ENCODE results near the gene DNAJC5G. TPM values are rescaled to one million over a fixed set of nuclear protein-coding genes. Genes with fewer than 3 reads are reported as not detected.
A peak's percentile ranks its signal among the peaks of the same experiment; 100 is the strongest.

DNAJC5G gene
- total RNA-seq, 2 experiments from 2014 or later = not detected

- intact Hi-C loops (cut with micrococcal nuclease) = no loop called here
- no peaks in the 10 kb centered on the region for H3K36me3 Mint-ChIP-seq (ENCODE audit: low read depth)
- DNase-seq (no peak), ATAC-seq (no peak)
- H3K27ac Mint-ChIP-seq = no peak overlapping the region
- CTCF ChIA-PET = interaction anchor here (1.0 kb wide), 1 partner anchor 24 kb away, joined by 4 read pairs; no protein-coding TSS in a partner anchor
- POLR2A ChIA-PET = no interaction called here
- no peaks in the 10 kb centered on the region for H3K9me3 Mint-ChIP-seq
- no peaks in the 10 kb centered on the region for H3K4me1 Mint-ChIP-seq (ENCODE audit: low read depth)
- H3K27me3 Mint-ChIP-seq = peaks cover 35% of the 10 kb centered on the region
- TF ChIP-seq, protein P1, sequence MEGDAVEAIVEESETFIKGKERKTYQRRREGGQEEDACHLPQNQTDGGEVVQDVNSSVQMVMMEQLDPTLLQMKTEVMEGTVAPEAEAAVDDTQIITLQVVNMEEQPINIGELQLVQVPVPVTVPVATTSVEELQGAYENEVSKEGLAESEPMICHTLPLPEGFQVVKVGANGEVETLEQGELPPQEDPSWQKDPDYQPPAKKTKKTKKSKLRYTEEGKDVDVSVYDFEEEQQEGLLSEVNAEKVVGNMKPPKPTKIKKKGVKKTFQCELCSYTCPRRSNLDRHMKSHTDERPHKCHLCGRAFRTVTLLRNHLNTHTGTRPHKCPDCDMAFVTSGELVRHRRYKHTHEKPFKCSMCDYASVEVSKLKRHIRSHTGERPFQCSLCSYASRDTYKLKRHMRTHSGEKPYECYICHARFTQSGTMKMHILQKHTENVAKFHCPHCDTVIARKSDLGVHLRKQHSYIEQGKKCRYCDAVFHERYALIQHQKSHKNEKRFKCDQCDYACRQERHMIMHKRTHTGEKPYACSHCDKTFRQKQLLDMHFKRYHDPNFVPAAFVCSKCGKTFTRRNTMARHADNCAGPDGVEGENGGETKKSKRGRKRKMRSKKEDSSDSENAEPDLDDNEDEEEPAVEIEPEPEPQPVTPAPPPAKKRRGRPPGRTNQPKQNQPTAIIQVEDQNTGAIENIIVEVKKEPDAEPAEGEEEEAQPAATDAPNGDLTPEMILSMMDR (IDR thresholded peaks at IDR 0.05) = no peak
- H3K4me3 Mint-ChIP-seq = no peak overlapping the region
Observed at GRCh38 chr2:27255660-27256059, 19.6 kb upstream of the DNAJC5G start.

DNA sequence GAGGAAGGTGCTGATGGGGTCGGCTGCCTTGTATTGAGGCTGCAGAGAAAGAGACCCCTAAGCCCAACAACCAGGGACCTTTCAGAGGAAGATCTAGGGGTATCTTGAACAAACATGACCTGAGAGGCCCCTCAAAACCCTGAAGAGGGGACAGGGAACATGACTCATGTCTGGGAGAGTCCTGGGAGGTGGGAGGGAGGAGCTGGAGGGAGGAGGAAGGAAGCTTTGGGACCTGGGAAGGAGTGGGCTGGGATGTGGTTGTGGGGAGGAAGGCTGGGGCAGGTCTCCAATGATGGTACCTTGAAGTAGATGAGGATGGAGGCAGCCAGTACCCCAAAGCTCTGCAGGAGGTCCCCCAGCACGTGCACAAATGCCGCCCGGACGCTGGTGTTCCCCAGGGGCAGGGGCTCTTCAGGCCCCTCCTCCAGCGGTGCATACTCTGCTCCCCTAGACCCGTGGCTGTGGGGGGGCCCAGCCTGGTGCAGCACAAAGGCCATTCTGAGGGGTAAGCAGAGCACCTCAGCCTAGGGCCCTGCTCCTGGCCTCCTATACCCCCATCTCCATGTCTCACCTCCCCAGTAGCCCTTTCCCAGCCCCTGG lies 18.3 kb upstream of the DNAJC5G start:
- H3K36me3 Mint-ChIP-seq (ENCODE audit: low read depth) = no peaks in the 10 kb centered on the region

DNA sequence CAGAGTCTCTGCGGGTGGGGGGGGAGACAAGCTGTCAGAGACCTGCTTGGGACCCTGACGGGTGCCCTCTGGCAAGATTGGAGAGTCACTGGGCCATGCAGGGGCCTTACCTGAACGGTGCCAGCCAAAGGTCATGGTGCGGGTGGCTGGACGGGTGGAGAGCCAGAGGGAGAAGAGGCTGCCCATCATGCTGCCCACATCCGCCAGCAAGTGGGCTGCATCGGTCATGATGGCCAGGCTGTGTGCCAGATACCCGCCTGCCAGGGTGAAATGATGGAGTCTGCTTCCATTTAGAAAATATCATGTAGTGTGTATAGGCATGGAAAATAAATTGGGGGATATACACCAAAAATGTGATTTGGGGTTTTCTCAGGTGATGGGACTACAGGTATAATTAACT lies 17.2 kb upstream of the DNAJC5G start:
- peaks cover 4% of the 10 kb centered on the region for H3K4me1 Mint-ChIP-seq (ENCODE audit: low read depth)
- peaks cover 46% of the 10 kb centered on the region for H3K27me3 Mint-ChIP-seq
- TF ChIP-seq, protein P1 (IDR thresholded peaks at IDR 0.05) = no peak
- no peaks in the 10 kb centered on the region for H3K36me3 Mint-ChIP-seq (ENCODE audit: low read depth)
- ChIA-PET POLR2A (interaction anchor here (0.6 kb wide), 1 partner anchor 123 kb away, joined by 3 read pairs; no protein-coding TSS in a partner anchor), CTCF (interaction anchor here (1.8 kb wide), 1 partner anchor 22 kb away, joined by 3 read pairs; no protein-coding TSS in a partner anchor)
- intact Hi-C loops (cut with micrococcal nuclease) = no loop called here
- H3K27ac Mint-ChIP-seq = no peak overlapping the region
- ATAC-seq (no peak), DNase-seq (no peak)
- no peaks in the 10 kb centered on the region for H3K9me3 Mint-ChIP-seq
- H3K4me3 Mint-ChIP-seq = no peak overlapping the region

More for the DNA sequence above, 18.3 kb upstream of the DNAJC5G start:
- no peak overlapping the region for H3K4me3 Mint-ChIP-seq
- ChIA-PET POLR2A (interaction anchor here (1.0 kb wide), 1 partner anchor 66 kb away, joined by 3 read pairs; the partner anchor contains the start of gene MPV17), CTCF (interaction anchor here (1.0 kb wide), 1 partner anchor 23 kb away, joined by 4 read pairs; no protein-coding TSS in a partner anchor)
- peaks cover 4% of the 10 kb centered on the region for H3K4me1 Mint-ChIP-seq (ENCODE audit: low read depth)
- ATAC-seq (no peak), DNase-seq (no peak)
- no peak overlapping the region for H3K27ac Mint-ChIP-seq
- TF ChIP-seq, protein P1 (IDR thresholded peaks at IDR 0.05) = no peak
- intact Hi-C loops (cut with micrococcal nuclease) = no loop called here
- no peaks in the 10 kb centered on the region for H3K9me3 Mint-ChIP-seq
- H3K27me3 Mint-ChIP-seq = peaks cover 44% of the 10 kb centered on the region

- ChIA-PET POLR2A (no interaction called here), CTCF (interaction anchor here (1.0 kb wide), 1 partner anchor 18 kb away, joined by 3 read pairs; no protein-coding TSS in a partner anchor)
- TF ChIP-seq, protein P1 (IDR thresholded peaks at IDR 0.05) = no peak
- no peak overlapping the region for H3K27ac Mint-ChIP-seq
- no peaks in the 10 kb centered on the region for H3K9me3 Mint-ChIP-seq
- ATAC-seq (no peak), DNase-seq (no peak)
- no peaks in the 10 kb centered on the region for H3K36me3 Mint-ChIP-seq (ENCODE audit: low read depth)
- H3K4me1 Mint-ChIP-seq (ENCODE audit: low read depth) = peaks cover 24% of the 10 kb centered on the region
- H3K27me3 Mint-ChIP-seq = peaks cover 48% of the 10 kb centered on the region
- intact Hi-C loops (cut with micrococcal nuclease) = no loop called here
- peak overlapping the region; percentile 39 for H3K4me3 Mint-ChIP-seq
Observed at GRCh38 chr2:27261241-27261925, 13.8 kb upstream of the DNAJC5G start.

- intact Hi-C loops (cut with micrococcal nuclease) = no loop called here
- peaks cover 48% of the 10 kb centered on the region for H3K27me3 Mint-ChIP-seq
- DNase-seq = no peak
- no peaks in the 10 kb centered on the region for H3K9me3 Mint-ChIP-seq
- TF ChIP-seq, protein P1 (IDR thresholded peaks at IDR 0.05) = no peak
- peaks cover 24% of the 10 kb centered on the region for H3K4me1 Mint-ChIP-seq (ENCODE audit: low read depth)
- ChIA-PET CTCF (interaction anchor here (1.1 kb wide), 1 partner anchor 18 kb away, joined by 4 read pairs; no protein-coding TSS in a partner anchor), POLR2A (no interaction called here)
- ATAC-seq = no peak
- peak overlapping the region; percentile 39 for H3K4me3 Mint-ChIP-seq
- no peaks in the 10 kb centered on the region for H3K36me3 Mint-ChIP-seq (ENCODE audit: low read depth)
- no peak overlapping the region for H3K27ac Mint-ChIP-seq
Observed at GRCh38 chr2:27261926-27262298, 13.3 kb upstream of the DNAJC5G start.
